IMR-90 (cell line): Measurements from ENCODE around the gene SAMD11. TPM values are rescaled to one million over a fixed set of nuclear protein-coding genes. Genes with fewer than 3 reads are reported as not detected.

Source experiments
- ATAC-seq: fragments of 200-7000 bp; cut with Tn5 transposase; 2 replicates; pipeline ENCODE4 v1.9.1; 2020; ENCODE audit warnings: low read depth, mild to moderate bottlenecking, moderate library complexity
- BruUV-seq: library from RNA; stranded (reverse); fragments of 400-500 nt; replicated peaks from 2 replicates; lab custom pipeline; 2021; lab: Mats Ljungman, UMichigan
- CTCF ChIA-PET: fragments of 300-600 bp; formaldehyde crosslinking; extraction: SDS; loops from one replicate; lab custom pipeline; 2021; ENCODE audit warnings: antibody characterized with exemption; lab: Yijun Ruan, JAX
- POLR2A ChIA-PET: fragments of 300-600 bp; sonication (Branson Sonifier 250); formaldehyde crosslinking; loops from one replicate; lab custom pipeline; 2022; ENCODE audit warnings: antibody characterized with exemption; ENCODE audit not compliant: unreplicated experiment; lab: Charles Lee
- DNase-seq: peaks from one replicate; pipeline ENCODE4 v3.0.0; 2013
- H2AFZ ChIP-seq: replicated peaks from 2 replicates; pipeline ENCODE3; 2013; ENCODE audit warnings: low read length, mild to moderate bottlenecking; ENCODE audit not compliant: poor library complexity
- H2AK5ac ChIP-seq: 2 replicates; pipeline ENCODE4 v1.6.1; 2013; ENCODE audit warnings: low read depth, low read length, inconsistent platforms
- H2AK9ac ChIP-seq: replicated peaks from 2 replicates; pipeline ENCODE3; 2013; ENCODE audit warnings: mild to moderate bottlenecking, low read depth, low read length, moderate library complexity; ENCODE audit not compliant: poor library complexity
- H2BK120ac ChIP-seq: 2 replicates; pipeline ENCODE4 v1.6.1; 2013; ENCODE audit warnings: low read depth, low read length, inconsistent platforms
- H2BK15ac ChIP-seq: 3 replicates; pipeline ENCODE4 v1.6.1; 2013; ENCODE audit warnings: low read depth, low read length, inconsistent platforms
- H2BK20ac ChIP-seq: 2 replicates; pipeline ENCODE4 v1.6.1; 2013; ENCODE audit warnings: low read depth, mild to moderate bottlenecking, inconsistent platforms, low read length, moderate library complexity
- H2BK5ac ChIP-seq: 2 replicates; pipeline ENCODE4 v1.6.1; 2013; ENCODE audit warnings: mild to moderate bottlenecking, low read depth, low read length, inconsistent platforms; ENCODE audit not compliant: poor library complexity, severe bottlenecking
- H3K14ac ChIP-seq: replicated peaks from 2 replicates; pipeline ENCODE4 v1.6.1; 2013; ENCODE audit warnings: low read depth, low read length, inconsistent platforms
- H3K18ac ChIP-seq: 2 replicates; pipeline ENCODE4 v1.6.1; 2013; ENCODE audit warnings: low read depth, low read length, control low read depth
- H3K23ac ChIP-seq: 2 replicates; pipeline ENCODE4 v1.6.1; 2013; ENCODE audit warnings: low read depth, low read length, inconsistent platforms
- H3K27ac ChIP-seq: 2 replicates; pipeline ENCODE4 v1.5.1; 2013; ENCODE audit warnings: mild to moderate bottlenecking, control low read depth, low read length; ENCODE audit not compliant: insufficient read depth
- H3K27me3 ChIP-seq: 2 replicates; pipeline ENCODE4 v1.6.1; 2013; ENCODE audit warnings: low read length; ENCODE audit not compliant: control insufficient read depth, insufficient read depth
- H3K36me3 ChIP-seq: 2 replicates; pipeline ENCODE4 v1.6.1; 2013; ENCODE audit warnings: low read length, mixed read lengths; ENCODE audit not compliant: control insufficient read depth, insufficient read depth
- H3K4ac ChIP-seq: 2 replicates; pipeline ENCODE4 v1.6.1; 2013; ENCODE audit warnings: low read depth, low read length, inconsistent platforms
- H3K4me1 ChIP-seq: 2 replicates; pipeline ENCODE4 v1.6.1; 2013; ENCODE audit warnings: low read length, mixed read lengths; ENCODE audit not compliant: control insufficient read depth, insufficient read depth
- H3K4me2 ChIP-seq: 2 replicates; pipeline ENCODE4 v1.6.1; 2013; ENCODE audit warnings: low read depth, mild to moderate bottlenecking, control low read depth, low read length, moderate library complexity
- H3K4me3 ChIP-seq: 2 replicates; pipeline ENCODE4 v1.5.1; 2013; ENCODE audit warnings: low read depth, mild to moderate bottlenecking, control low read depth, low read length, moderate library complexity; ENCODE audit not compliant: insufficient read depth
- H3K56ac ChIP-seq: 2 replicates; pipeline ENCODE4 v1.6.1; 2013; ENCODE audit warnings: low read length, inconsistent platforms; ENCODE audit not compliant: insufficient read depth; ENCODE audit errors: extremely low read depth
- H3K79me1 ChIP-seq, 2 experiments: 2 replicates each; pipeline ENCODE4 v1.6.1; 2013; ENCODE audit warnings: low read length in 2 of 2, inconsistent platforms in 1 of 2, low read depth in 1 of 2
- H3K9ac ChIP-seq: 2 replicates; pipeline ENCODE4 v1.6.1; 2013; ENCODE audit warnings: low read depth, low read length, control low read depth
- H3K9me1 ChIP-seq: 2 replicates; pipeline ENCODE4 v1.6.1; 2013; ENCODE audit warnings: low read length, inconsistent platforms; ENCODE audit not compliant: insufficient read depth
- H3K9me3 ChIP-seq: 2 replicates; pipeline ENCODE4 v1.6.1; 2013; ENCODE audit warnings: low read length; ENCODE audit not compliant: control insufficient read depth, insufficient read depth
- H4K20me1 ChIP-seq: 2 replicates; pipeline ENCODE4 v1.6.1; 2013; ENCODE audit warnings: low read length, inconsistent platforms; ENCODE audit not compliant: insufficient read depth
- H4K5ac ChIP-seq: 2 replicates; pipeline ENCODE4 v1.6.1; 2013; ENCODE audit warnings: mild to moderate bottlenecking, low read depth, low read length, control low read depth
- H4K8ac ChIP-seq, 2 experiments: 2 replicates each; pipeline ENCODE4 v1.6.1; 2013; ENCODE audit warnings: low read depth in 2 of 2, low read length in 2 of 2, control low read depth in 1 of 2, inconsistent platforms in 1 of 2
- H4K91ac ChIP-seq: 2 replicates; pipeline ENCODE4 v1.6.1; 2013; ENCODE audit warnings: low read depth, low read length, inconsistent platforms; ENCODE audit not compliant: insufficient read depth
- CTCF ChIP-seq: conservative IDR thresholded peaks from 2 replicates; pipeline ENCODE4 v1.5.1; 2012; ENCODE audit warnings: mild to moderate bottlenecking, low read depth, low read length, improper control_type of control experiment
- FOS ChIP-seq: fragments of 150-350 bp; IDR thresholded peaks from 2 replicates; pipeline ENCODE4 v1.6.1; 2016; ENCODE audit warnings: low read depth, low read length
- MAFK ChIP-seq: IDR thresholded peaks from 2 replicates; pipeline ENCODE4 v1.6.1; 2012; ENCODE audit warnings: low read depth, low read length, improper control_type of control experiment
- MAZ ChIP-seq: IDR thresholded peaks from 2 replicates; pipeline ENCODE4 v1.6.1; 2012; ENCODE audit warnings: low read depth, mild to moderate bottlenecking, low read length, improper control_type of control experiment, moderate library complexity, borderline replicate concordance
- RAD21 ChIP-seq: IDR thresholded peaks from 2 replicates; pipeline ENCODE4 v1.6.1; 2012; ENCODE audit warnings: low read length, improper control_type of control experiment
- USF2 ChIP-seq: fragments of 150-350 bp; IDR thresholded peaks from 2 replicates; pipeline ENCODE4 v1.6.1; 2017; ENCODE audit warnings: mild to moderate bottlenecking, antibody characterized with exemption, low read length, low read depth
- WGBS, 2 experiments: methylation state at CpG; one replicate each; pipeline versions ENCODE4 v1.1.5 to v1.1.7; 2013; ENCODE audit warnings: missing lambda C conversion rate in 2 of 2; ENCODE audit not compliant: insufficient read length in 1 of 2; ENCODE audit errors: extremely low coverage in 2 of 2; 5-methylcytosine and 5-hydroxymethylcytosine counted together
- dilution Hi-C: fragments of 300-500 bp; cut with HindIII; formaldehyde crosslinking; loops from one replicate; pipeline ENCODE4 v1.14.3; 2018; ENCODE audit warnings: low sequenced_read_pairs; ENCODE audit not compliant: unreplicated experiment
- in situ Hi-C: fragments of 300-500 bp; cut with MboI; formaldehyde crosslinking; loops from 3 replicates; pipeline ENCODE4 v1.14.3; 2019; ENCODE audit warnings: low sequenced_read_pairs, inconsistent platforms, mixed read lengths
- intact Hi-C: fragments of 100-400 bp; cut with micrococcal nuclease; formaldehyde crosslinking; loops from 2 replicates; pipeline ENCODE4 v1.10.0; 2022
- polyA plus RNA-seq, 3 experiments: library from polyadenylated mRNA; depleted of rRNA; stranded (reverse); fragments of >200 nt; gene quantifications; 2 replicates each; pipeline ENCODE4 v1.2.3, GENCODE V29; 2012; ENCODE audit warnings: low replicate concordance in 1 of 3
- total RNA-seq: library from RNA; depleted of rRNA; stranded (reverse); fragments of >200 nt; gene quantifications from 2 replicates; pipeline ENCODE4 v1.2.3, GENCODE V29; 2012

The SAMD11 gene
- total and polyA plus RNA-seq, 2 of the 4 experiments (the other 2 are of a cell fraction) = 5.9 to 22.9 TPM

- BruUV-seq = no TSS peak
- WGBS, 2 experiments = 58% methylated on average over 4 of the region's 27 CpGs; no CpG with 5 or more reads in 1 of the 2 experiments
- in situ Hi-C loops = no loop called here
- Histone ChIP-seq H3K14ac (no peak overlapping the region), H3K9ac (peak overlapping the region; percentile 9; the same call in 1 of the 2 replicates), H3K56ac (peak overlapping the region; percentile 32; the same call in 1 of the 2 replicates), H4K20me1 (peaks cover 16% of the 10 kb centered on the region), H3K23ac (no peak overlapping the region), H2AK9ac (peak overlapping the region; percentile 87), H3K4ac (peak overlapping the region; percentile 73), H3K27me3 (no peaks in the 10 kb centered on the region), H2AK5ac (peak overlapping the region; percentile 96), H3K27ac (peak overlapping the region; percentile 82), H2BK20ac (no peak overlapping the region), H2BK5ac (peak overlapping the region; percentile 72), H3K4me2 (peak overlapping the region; percentile 46; the same call in 1 of the 2 replicates), H3K4me3 (no peak overlapping the region), H3K4me1 (peaks cover 52% of the 10 kb centered on the region), H4K5ac (0 out of 2 replicates have a peak overlapping the region, but pooled peaks have one; percentile 14), H3K36me3 (peaks cover 28% of the 10 kb centered on the region), H2AFZ (peak overlapping the region; percentile 34), H3K9me3 (no peaks in the 10 kb centered on the region), H2BK15ac (no peak overlapping the region; the same call in 2 of the 3 replicates), H3K79me1 (0 out of 4 replicates have a peak, but pooled peaks cover 0 to 5% of the 10 kb centered on the region in 2 experiments), H4K91ac (peak overlapping the region; percentile 74; the same call in 1 of the 2 replicates), H2BK120ac (peak overlapping the region; percentile 46), H3K18ac (no peak overlapping the region; the same call in 1 of the 2 replicates), H3K9me1 (no peaks in the 10 kb centered on the region), H4K8ac (peak overlapping the region; percentile 59 to 61; a peak in 2 of 4 replicates)
- TF ChIP-seq MAZ = peak; percentile 24; the same call in 1 of the 2 replicates
- TF ChIP-seq FOS = 0 out of 2 replicates have a peak, but pooled peaks have one; percentile 9
- no peak for TF ChIP-seq CTCF
- no peak for TF ChIP-seq USF2
- no peak for TF ChIP-seq MAFK
- no peak for TF ChIP-seq RAD21
- intact Hi-C loops = no loop called here
- POLR2A ChIA-PET = no interaction called here
- DNase-seq (peak; percentile 61), ATAC-seq (no peak)
- dilution Hi-C loops = no loop called here
- CTCF ChIA-PET = no interaction called here
Observed at GRCh38 chr1:942864-943533, 19.3 kb downstream of the SAMD11 start.
